WERI-Rb-1 (cell line): ENCODE measurements around the gene NAB2.

Experiments
- DNase-seq: peaks from one replicate; pipeline ENCODE4 v3.0.0-alpha.2; 2020
- H3K27ac ChIP-seq: fragments of 250-450 bp; sonication (Bioruptor Pico); 2 replicates; pipeline ENCODE4 v1.5.1; 2020; ENCODE audit warnings: mild to moderate bottlenecking, moderate library complexity
- H3K27me3 ChIP-seq: fragments of 250-450 bp; sonication (Bioruptor Pico); 2 replicates; pipeline ENCODE4 v1.5.1; 2021; ENCODE audit warnings: mild to moderate bottlenecking, low read depth, moderate library complexity; ENCODE audit not compliant: insufficient read depth, severe bottlenecking
- H3K36me3 ChIP-seq: fragments of 250-450 bp; sonication (Bioruptor Pico); 2 replicates; pipeline ENCODE4 v1.5.1; 2020; ENCODE audit warnings: mild to moderate bottlenecking, moderate library complexity
- H3K4me3 ChIP-seq: 2 replicates; pipeline ENCODE4 v1.5.1; 2011; ENCODE audit warnings: low read depth, mild to moderate bottlenecking, control low read depth, low read length
- H3K9me3 ChIP-seq: fragments of 250-450 bp; sonication (Bioruptor Pico); 2 replicates; pipeline ENCODE4 v1.5.1; 2021; ENCODE audit warnings: mild to moderate bottlenecking, moderate library complexity; ENCODE audit not compliant: severe bottlenecking
- TF ChIP-seq, protein P1 (sequence below): IDR thresholded peaks from 2 replicates; pipeline ENCODE4 v1.5.1; 2011; ENCODE audit warnings: low read depth, mild to moderate bottlenecking, control low read depth, inconsistent platforms, low read length

Gene NAB2

DNA sequence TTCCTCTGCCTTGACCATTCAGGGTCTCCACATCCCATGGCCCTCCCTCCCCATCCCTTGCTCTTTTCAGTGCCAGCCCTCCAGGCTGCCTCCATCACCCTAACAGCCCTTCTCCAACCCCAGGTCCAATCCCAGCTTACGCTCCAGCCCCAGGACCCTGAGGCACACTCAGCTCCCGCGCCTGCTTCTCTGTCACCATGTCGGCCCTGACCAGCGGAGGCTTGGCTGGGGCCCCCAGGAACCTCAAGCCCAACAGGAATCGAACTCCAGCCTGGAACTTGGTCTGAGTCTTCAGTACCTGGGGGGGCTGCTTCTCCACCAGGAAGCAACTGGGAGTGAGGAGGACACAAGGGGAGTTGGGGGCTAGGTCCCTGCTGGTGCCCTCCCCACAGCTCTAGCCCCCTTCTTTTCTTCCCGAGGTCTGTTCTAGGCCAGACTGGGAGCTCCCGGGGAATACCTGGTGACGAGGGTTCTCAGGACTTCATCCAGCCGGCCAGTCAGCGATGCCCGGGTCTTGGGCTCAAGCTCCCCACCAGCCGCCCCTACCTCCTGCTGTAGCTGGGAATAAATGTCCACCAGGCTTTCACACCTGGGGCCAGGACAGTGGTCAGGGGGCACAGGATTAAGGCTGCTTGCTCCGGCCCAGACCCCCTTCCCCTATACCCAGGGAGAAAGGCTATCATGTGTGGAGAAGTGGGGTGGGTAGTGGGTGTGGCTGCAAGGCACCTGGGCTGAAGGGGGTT is 16.3 kb downstream of the NAB2 start:
- TF ChIP-seq, protein P1, sequence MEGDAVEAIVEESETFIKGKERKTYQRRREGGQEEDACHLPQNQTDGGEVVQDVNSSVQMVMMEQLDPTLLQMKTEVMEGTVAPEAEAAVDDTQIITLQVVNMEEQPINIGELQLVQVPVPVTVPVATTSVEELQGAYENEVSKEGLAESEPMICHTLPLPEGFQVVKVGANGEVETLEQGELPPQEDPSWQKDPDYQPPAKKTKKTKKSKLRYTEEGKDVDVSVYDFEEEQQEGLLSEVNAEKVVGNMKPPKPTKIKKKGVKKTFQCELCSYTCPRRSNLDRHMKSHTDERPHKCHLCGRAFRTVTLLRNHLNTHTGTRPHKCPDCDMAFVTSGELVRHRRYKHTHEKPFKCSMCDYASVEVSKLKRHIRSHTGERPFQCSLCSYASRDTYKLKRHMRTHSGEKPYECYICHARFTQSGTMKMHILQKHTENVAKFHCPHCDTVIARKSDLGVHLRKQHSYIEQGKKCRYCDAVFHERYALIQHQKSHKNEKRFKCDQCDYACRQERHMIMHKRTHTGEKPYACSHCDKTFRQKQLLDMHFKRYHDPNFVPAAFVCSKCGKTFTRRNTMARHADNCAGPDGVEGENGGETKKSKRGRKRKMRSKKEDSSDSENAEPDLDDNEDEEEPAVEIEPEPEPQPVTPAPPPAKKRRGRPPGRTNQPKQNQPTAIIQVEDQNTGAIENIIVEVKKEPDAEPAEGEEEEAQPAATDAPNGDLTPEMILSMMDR = no peak
- no peaks in the 10 kb centered on the region for H3K36me3 ChIP-seq
- H3K27ac ChIP-seq = no peak overlapping the region
- no peaks in the 10 kb centered on the region for H3K27me3 ChIP-seq
- no peak for DNase-seq
- H3K4me3 ChIP-seq = no peak overlapping the region
- H3K9me3 ChIP-seq = no peaks in the 10 kb centered on the region

- no peaks in the 10 kb centered on the region for H3K36me3 ChIP-seq
These were observed 17.3 kb downstream of the NAB2 start for GRCh38 chr12:57106021-57106708.

DNA sequence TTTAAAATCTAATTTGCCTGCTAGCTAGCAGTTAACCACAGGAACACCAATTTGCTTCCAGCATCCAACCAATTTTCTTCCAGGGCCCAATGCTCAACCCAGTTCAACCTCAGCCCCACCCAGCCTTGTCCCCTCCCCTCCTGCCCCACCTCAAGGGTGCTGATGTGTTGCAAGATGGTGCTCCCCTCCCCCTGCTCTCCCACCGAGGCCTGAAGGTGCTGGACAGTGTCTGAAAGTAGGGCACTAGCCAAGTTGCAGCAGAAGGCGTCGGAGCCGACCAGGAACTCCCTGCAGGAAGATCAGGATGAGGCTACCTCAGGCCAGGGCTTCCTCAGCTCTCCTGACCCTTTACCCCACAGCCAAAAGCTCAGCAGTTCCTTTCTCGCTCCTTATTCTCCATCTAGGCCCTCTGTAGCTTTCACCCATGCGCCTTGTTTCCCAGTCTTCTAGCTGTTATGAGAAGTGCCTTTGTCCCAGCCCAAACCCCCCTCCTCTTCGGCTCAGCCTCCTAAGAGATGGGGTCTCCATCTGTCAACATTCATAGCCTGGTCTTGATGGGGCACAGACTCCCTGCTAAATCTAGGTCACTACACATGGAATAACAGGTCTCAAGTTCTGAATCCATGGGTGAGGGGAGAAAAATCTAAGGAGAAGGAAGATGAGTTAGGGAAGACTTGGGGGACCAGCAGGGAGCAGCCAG is 18.7 kb downstream of the NAB2 start:
- H3K36me3 ChIP-seq = no peaks in the 10 kb centered on the region
- H3K4me3 ChIP-seq = no peak overlapping the region
- H3K27me3 ChIP-seq = no peaks in the 10 kb centered on the region
- H3K9me3 ChIP-seq = no peaks in the 10 kb centered on the region
- no peak for DNase-seq
- TF ChIP-seq, protein P1 = no peak
- H3K27ac ChIP-seq = no peak overlapping the region

More at GRCh38 chr12:57106021-57106708, 17.3 kb downstream of the NAB2 start:
- no peaks in the 10 kb centered on the region for H3K9me3 ChIP-seq
- no peak overlapping the region for H3K27ac ChIP-seq
- TF ChIP-seq, protein P1 = no peak
- DNase-seq = no peak
- H3K4me3 ChIP-seq = no peak overlapping the region
- no peaks in the 10 kb centered on the region for H3K27me3 ChIP-seq

DNA sequence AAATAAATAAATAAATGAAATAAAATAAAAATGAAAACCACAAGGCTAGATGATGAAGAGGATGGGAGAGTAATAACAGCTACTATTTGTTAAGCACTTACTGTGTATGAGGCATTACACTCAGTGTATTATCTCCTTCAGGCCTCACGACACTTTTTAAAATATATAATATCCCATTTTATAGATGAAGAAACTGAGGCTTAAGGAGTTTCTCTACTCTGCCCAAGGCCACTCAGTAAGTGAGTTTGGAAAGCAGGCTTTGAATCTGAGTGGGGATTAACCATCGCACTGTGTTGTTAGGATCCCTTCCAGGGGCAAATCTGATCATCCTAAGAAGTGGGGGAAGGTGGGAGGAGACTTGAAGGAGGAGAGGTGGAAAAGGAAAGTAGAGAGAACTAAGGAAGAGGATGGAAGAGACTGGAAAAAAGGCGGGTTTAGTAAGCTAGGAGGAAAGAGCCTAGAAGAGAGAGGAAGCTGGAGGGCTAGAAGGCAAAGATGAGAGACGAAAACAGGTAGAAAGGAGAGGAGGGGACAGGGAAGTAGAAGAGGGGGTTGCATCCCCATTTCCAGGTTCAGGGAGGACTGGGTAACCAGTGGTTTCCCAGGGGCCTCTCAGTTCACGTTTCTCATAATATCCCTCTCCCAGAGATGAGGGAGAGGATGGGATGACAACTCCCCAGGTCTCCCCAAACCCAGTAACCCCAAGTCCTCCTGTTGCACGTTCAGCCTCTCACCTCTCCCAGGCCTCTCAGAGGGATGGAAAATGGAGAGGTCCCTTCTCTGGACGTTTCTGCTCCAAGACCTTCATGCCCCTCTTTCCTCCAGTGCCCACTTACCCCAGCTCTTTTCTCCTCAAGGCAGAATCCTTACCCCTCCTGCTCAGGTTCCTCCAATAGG is 20.5 kb downstream of the NAB2 start:
- Histone ChIP-seq H3K9me3 (no peaks in the 10 kb centered on the region), H3K36me3 (no peaks in the 10 kb centered on the region), H3K27me3 (no peaks in the 10 kb centered on the region), H3K27ac (no peak overlapping the region), H3K4me3 (no peak overlapping the region)
- TF ChIP-seq, protein P1 = no peak
- no peak for DNase-seq
